Ishikawa (cell line): ENCODE results near the gene LGI1.

ENCODE experiments used
- CEBPB ChIP-seq: IDR thresholded peaks from 2 replicates; pipeline ENCODE4 v1.6.1; 2012
- CREB1 ChIP-seq: IDR thresholded peaks from 2 replicates; pipeline ENCODE4 v1.6.1; 2012; ENCODE audit warnings: low read depth
- EGR1 ChIP-seq: IDR thresholded peaks from 2 replicates; pipeline ENCODE4 v1.6.1; 2012
- EP300 ChIP-seq: IDR thresholded peaks from 2 replicates; pipeline ENCODE4 v1.6.1; 2012; ENCODE audit warnings: borderline replicate concordance
- FOXM1 ChIP-seq: IDR thresholded peaks from 2 replicates; pipeline ENCODE4 v1.6.1; 2012; ENCODE audit warnings: low read depth, borderline replicate concordance
- MAX ChIP-seq: IDR thresholded peaks from 2 replicates; pipeline ENCODE4 v1.6.1; 2012
- NFIC ChIP-seq: IDR thresholded peaks from 2 replicates; pipeline ENCODE4 v1.6.1; 2012
- RAD21 ChIP-seq: IDR thresholded peaks from 2 replicates; pipeline ENCODE4 v1.6.1; 2012; ENCODE audit warnings: low read depth
- REST ChIP-seq: IDR thresholded peaks from 2 replicates; pipeline ENCODE4 v1.6.1; 2012; ENCODE audit warnings: low read depth, mild to moderate bottlenecking
- TAF1 ChIP-seq: IDR thresholded peaks from 2 replicates; pipeline ENCODE4 v1.6.1; 2012; ENCODE audit warnings: low read depth, mild to moderate bottlenecking
- TCF12 ChIP-seq: IDR thresholded peaks from 2 replicates; pipeline ENCODE4 v1.6.1; 2012; ENCODE audit warnings: low read depth
- TEAD4 ChIP-seq: IDR thresholded peaks from 2 replicates; pipeline ENCODE4 v1.6.1; 2012
- USF1 ChIP-seq: IDR thresholded peaks from 2 replicates; pipeline ENCODE4 v1.6.1; 2012
- YY1 ChIP-seq: IDR thresholded peaks from 2 replicates; pipeline ENCODE4 v1.6.1; 2012; ENCODE audit warnings: low read depth
- ZBTB7A ChIP-seq: IDR thresholded peaks from 2 replicates; pipeline ENCODE4 v1.6.1; 2012; ENCODE audit warnings: low read depth

The LGI1 gene

GRCh38 chr10:93757801-93758507 is at the start of gene LGI1:
Gene LGI1, plus strand, starts transcription at chr10:93757936. Its CDS starts 209 bp downstream, at chr10:93758145.
- TF ChIP-seq YY1 (no peak), MAX (no peak), ZBTB7A (no peak), TCF12 (no peak), EP300 (no peak), TAF1 (no peak), TEAD4 (no peak), CEBPB (no peak), CREB1 (no peak), REST (no peak), USF1 (no peak)

- TF ChIP-seq TCF12 (no peak), CEBPB (no peak), USF1 (no peak), TEAD4 (no peak), EGR1 (no peak), NFIC (no peak), REST (no peak), FOXM1 (no peak), ZBTB7A (no peak), EP300 (no peak), RAD21 (no peak), YY1 (no peak), TAF1 (no peak), MAX (no peak), CREB1 (no peak)
Measured at GRCh38 chr10:93710333-93710909, 47.3 kb upstream of the LGI1 start.

GRCh38 chr10:93711891-93712290 is 45.8 kb upstream of the LGI1 start:
- TF ChIP-seq EGR1 = no peak
- no peak for TF ChIP-seq CEBPB
- TF ChIP-seq MAX = no peak
- no peak for TF ChIP-seq FOXM1
- TF ChIP-seq RAD21 = no peak
- TF ChIP-seq TAF1 = no peak
- TF ChIP-seq REST = no peak
- TF ChIP-seq YY1 = no peak
- TF ChIP-seq USF1 = no peak

GRCh38 chr10:93712593-93712992 is 45.1 kb upstream of the LGI1 start:
- TF ChIP-seq RAD21 (no peak), MAX (no peak), FOXM1 (no peak), EGR1 (no peak)
